Measurements from ENCODE around the gene MARCHF5.
"Not testable (repeated sequence)": the region's sequence is repeated elsewhere in the genome, so short reads cannot be mapped to it uniquely, and the experiment has no call there.

MARCHF5 gene

GRCh38 chr10:92305133-92306072 lies 14.4 kb downstream of the MARCHF5 start:
- no peak for DNase-seq (ENCODE audit: low read depth in 2 of 2)

GRCh38 chr10:92309272-92309671 lies 18.3 kb downstream of the MARCHF5 start:
- DNase-seq (ENCODE audit: low read depth in 2 of 2) = no peak

GRCh38 chr10:92313750-92314149 lies 22.8 kb downstream of the MARCHF5 start:
- DNase-seq (ENCODE audit: low read depth in 2 of 2) = no peak

GRCh38 chr10:92316610-92317009 lies 25.6 kb downstream of the MARCHF5 start:
- no peak for DNase-seq (ENCODE audit: low read depth in 2 of 2)

- no peak for DNase-seq (ENCODE audit: low read depth in 2 of 2)
Measured at GRCh38 chr10:92323079-92323478, 32.1 kb downstream of the MARCHF5 start.

- no peak for DNase-seq (ENCODE audit: low read depth in 2 of 2)
Measured at GRCh38 chr10:92327445-92328433, 36.8 kb downstream of the MARCHF5 start.

- DNase-seq (ENCODE audit: low read depth in 2 of 2) = no peak
Measured at GRCh38 chr10:92328993-92329392, 38.0 kb downstream of the MARCHF5 start.

- DNase-seq (ENCODE audit: low read depth in 2 of 2) = not testable (repeated sequence)
Measured at GRCh38 chr10:92329927-92330326, 39.0 kb downstream of the MARCHF5 start.

GRCh38 chr10:92342796-92343195 lies 51.8 kb downstream of the MARCHF5 start:
- no peak for DNase-seq (ENCODE audit: low read depth in 2 of 2)

GRCh38 chr10:92345575-92345974 lies 54.6 kb downstream of the MARCHF5 start:
- not testable (repeated sequence) for DNase-seq (ENCODE audit: low read depth in 2 of 2)

GRCh38 chr10:92347035-92347676 lies 56.2 kb downstream of the MARCHF5 start:
- not testable (repeated sequence) for DNase-seq (ENCODE audit: low read depth in 2 of 2)

GRCh38 chr10:92350411-92350810 lies 59.4 kb downstream of the MARCHF5 start:
- DNase-seq (ENCODE audit: low read depth in 2 of 2) = no peak

GRCh38 chr10:92354587-92354986 lies 63.6 kb downstream of the MARCHF5 start:
- DNase-seq (ENCODE audit: low read depth in 2 of 2) = no peak

- no peak for DNase-seq (ENCODE audit: low read depth in 2 of 2)
Measured at GRCh38 chr10:92356041-92356440, 65.1 kb downstream of the MARCHF5 start.

- DNase-seq (ENCODE audit: low read depth in 2 of 2) = no peak
Measured at GRCh38 chr10:92363498-92363897, 72.5 kb downstream of the MARCHF5 start.

- no peak for DNase-seq (ENCODE audit: low read depth in 2 of 2)
Measured at GRCh38 chr10:92366412-92367021, 75.5 kb downstream of the MARCHF5 start.

- DNase-seq (ENCODE audit: low read depth in 2 of 2) = no peak
Measured at GRCh38 chr10:92377962-92378361, 87.0 kb downstream of the MARCHF5 start.

- DNase-seq (ENCODE audit: low read depth in 2 of 2) = no peak
Measured at GRCh38 chr10:92381543-92381954, 90.6 kb downstream of the MARCHF5 start.

- no peak for DNase-seq (ENCODE audit: low read depth in 2 of 2)
Measured at GRCh38 chr10:92382631-92383030, 91.7 kb downstream of the MARCHF5 start.

- no peak for DNase-seq (ENCODE audit: low read depth in 2 of 2)
Measured at GRCh38 chr10:92384741-92385140, 93.8 kb downstream of the MARCHF5 start.

GRCh38 chr10:92385831-92386230 lies 94.9 kb downstream of the MARCHF5 start:
- DNase-seq (ENCODE audit: low read depth in 2 of 2) = no peak

All from activated CD8-positive, alpha-beta memory T cell treated with anti-CD3 and anti-CD28 coated beads for 4 hours (primary cell).